ENCODE data around the gene COL5A1. TPM values are rescaled to one million over a fixed set of nuclear protein-coding genes. Genes with fewer than 3 reads are reported as not detected.

COL5A1 gene
- polyA plus RNA-seq, 3 donors: 0.01 TPM; not detected in 2

DNA sequence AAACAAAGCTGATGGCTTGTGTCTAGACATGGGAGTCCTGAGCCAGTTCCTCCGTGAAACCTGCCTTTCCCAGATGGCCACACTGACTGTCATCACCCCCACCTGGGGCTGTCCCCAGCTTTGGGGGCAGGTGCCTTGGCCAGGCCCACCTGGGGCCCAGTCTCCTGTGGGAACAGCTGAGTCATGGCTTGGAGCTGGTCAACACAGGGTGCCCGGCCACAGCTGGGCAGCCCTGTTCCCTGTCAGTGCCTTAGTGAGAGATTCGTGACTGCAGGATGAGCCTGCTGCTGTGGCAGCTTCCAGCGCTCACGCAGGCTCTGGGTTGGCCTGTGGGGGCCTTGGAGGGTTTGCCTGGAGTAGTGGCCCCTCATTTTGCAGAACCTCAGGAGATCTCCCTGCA is 56.5 kb downstream of the COL5A1 start:
- no peak overlapping the region for H3K27ac Mint-ChIP-seq
- H3K36me3 Mint-ChIP-seq: no peaks in the 10 kb centered on the region
- Histone ChIP-seq H3K4me2 (replicated peaks; ENCODE audit: extremely low read depth, low read length, poor library complexity, severe bottlenecking) (no peak overlapping the region), H3K9me3 (replicated peaks in 1 of 2; ENCODE audit: control insufficient read depth in 1 of 2, insufficient read depth in 1 of 2, low read length in 2 of 2) (no peaks in the 10 kb centered on the region), H3K27ac (ENCODE audit: low read depth in 1 of 2, low read length in 2 of 2) (no peak overlapping the region), H3K27me3 (ENCODE audit: control insufficient read depth in 2 of 2, insufficient read depth in 2 of 2, low read length in 2 of 2) (no peaks in the 10 kb centered on the region), H3K36me3 (replicated peaks in 1 of 2; ENCODE audit: control insufficient read depth in 1 of 2, insufficient read depth in 2 of 2, low read length in 2 of 2) (no peaks in the 10 kb centered on the region), H3K4me1 (ENCODE audit: control insufficient read depth in 1 of 2, insufficient read depth in 2 of 2, low read length in 2 of 2) (no peaks in the 10 kb centered on the region), H3K79me2 (ENCODE audit: insufficient read depth, low read length) (no peaks in the 10 kb centered on the region), H4K20me1 (ENCODE audit: insufficient read depth, low read length) (no peaks in the 10 kb centered on the region), H3K4me3 (replicated peaks in 1 of 3; ENCODE audit: low read depth in 2 of 3, low read length in 3 of 3) (no peak overlapping the region), H2AFZ (ENCODE audit: insufficient read depth, low read depth, low read length, poor library complexity, severe bottlenecking) (no peak overlapping the region), H3K9ac (ENCODE audit: insufficient read depth, low read length, poor library complexity, severe bottlenecking) (no peak overlapping the region)
- peaks cover 3 to 18% (median 12%) of the 10 kb centered on the region in 3 donors for H3K27me3 Mint-ChIP-seq (ENCODE audit: low read depth in 3 of 3)
- TF ChIP-seq, protein P1, sequence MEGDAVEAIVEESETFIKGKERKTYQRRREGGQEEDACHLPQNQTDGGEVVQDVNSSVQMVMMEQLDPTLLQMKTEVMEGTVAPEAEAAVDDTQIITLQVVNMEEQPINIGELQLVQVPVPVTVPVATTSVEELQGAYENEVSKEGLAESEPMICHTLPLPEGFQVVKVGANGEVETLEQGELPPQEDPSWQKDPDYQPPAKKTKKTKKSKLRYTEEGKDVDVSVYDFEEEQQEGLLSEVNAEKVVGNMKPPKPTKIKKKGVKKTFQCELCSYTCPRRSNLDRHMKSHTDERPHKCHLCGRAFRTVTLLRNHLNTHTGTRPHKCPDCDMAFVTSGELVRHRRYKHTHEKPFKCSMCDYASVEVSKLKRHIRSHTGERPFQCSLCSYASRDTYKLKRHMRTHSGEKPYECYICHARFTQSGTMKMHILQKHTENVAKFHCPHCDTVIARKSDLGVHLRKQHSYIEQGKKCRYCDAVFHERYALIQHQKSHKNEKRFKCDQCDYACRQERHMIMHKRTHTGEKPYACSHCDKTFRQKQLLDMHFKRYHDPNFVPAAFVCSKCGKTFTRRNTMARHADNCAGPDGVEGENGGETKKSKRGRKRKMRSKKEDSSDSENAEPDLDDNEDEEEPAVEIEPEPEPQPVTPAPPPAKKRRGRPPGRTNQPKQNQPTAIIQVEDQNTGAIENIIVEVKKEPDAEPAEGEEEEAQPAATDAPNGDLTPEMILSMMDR (IDR thresholded peaks at IDR 0.05): no peak
- no peak overlapping the region for H3K4me3 Mint-ChIP-seq
- no peak for DNase-seq
- no peaks in the 10 kb centered on the region for H3K4me1 Mint-ChIP-seq
- H3K9me3 Mint-ChIP-seq: no peaks in the 10 kb centered on the region
- intact Hi-C loops (cut with micrococcal nuclease): loop anchor here (2.0 to 5.0 kb wide), 5 partner anchors 284 to 714 kb away; no protein-coding TSS in a partner anchor
- 88% methylated on average over 4 of the region's 5 CpGs for WGBS (ENCODE audit: insufficient coverage)

DNA sequence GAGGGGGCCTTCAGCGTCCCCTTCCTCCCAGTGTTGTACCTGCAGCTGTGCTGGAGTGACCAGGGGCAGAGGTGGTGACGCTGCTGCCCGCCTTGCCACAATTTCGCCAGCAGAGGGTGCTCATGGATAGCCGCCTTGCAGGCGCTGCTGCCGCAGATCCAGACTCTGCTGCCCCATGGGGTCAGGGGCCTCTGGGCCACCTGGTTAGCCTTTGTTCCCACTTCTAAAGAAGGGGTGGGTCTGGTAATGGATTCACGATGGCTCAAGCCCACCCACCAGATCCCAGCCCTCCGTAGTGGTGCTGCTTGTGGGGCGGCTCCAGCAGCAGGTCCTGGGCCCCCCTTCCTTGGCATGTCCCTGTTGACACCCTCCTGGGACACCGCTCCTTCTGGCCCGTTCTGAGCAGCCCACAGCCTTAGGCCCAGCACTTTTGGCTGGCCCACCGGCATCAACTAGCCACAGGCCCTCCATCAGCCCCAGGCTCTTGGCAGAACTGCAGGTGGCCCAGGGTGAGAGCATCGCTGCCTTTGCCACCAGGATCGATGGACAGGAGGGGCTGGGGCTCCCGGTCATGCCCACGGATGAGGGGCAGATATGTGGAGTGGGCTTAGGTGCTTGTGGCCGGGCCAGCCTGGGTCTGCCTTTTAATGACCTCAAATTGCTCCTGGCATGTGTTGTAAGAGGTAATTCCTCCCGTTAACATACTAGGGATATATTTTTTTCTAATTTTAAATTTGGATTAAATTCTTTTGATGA is 57.2 kb downstream of the COL5A1 start:
- WGBS (ENCODE audit: insufficient coverage): 45% methylated on average over 14 of the region's 19 CpGs
- H3K4me1 ChIP-seq (ENCODE audit: control insufficient read depth in 1 of 2, insufficient read depth in 2 of 2, low read length in 2 of 2): no peaks in the 10 kb centered on the region
- no peak overlapping the region for H3K27ac Mint-ChIP-seq
- no peaks in the 10 kb centered on the region for H3K9me3 Mint-ChIP-seq
- H3K36me3 ChIP-seq (replicated peaks in 1 of 2; ENCODE audit: control insufficient read depth in 1 of 2, insufficient read depth in 2 of 2, low read length in 2 of 2): no peaks in the 10 kb centered on the region
- DNase-seq: peak; percentile 26 to 57 (median 49)
- H3K79me2 ChIP-seq (ENCODE audit: insufficient read depth, low read length): no peaks in the 10 kb centered on the region
- no peak overlapping the region for H3K9ac ChIP-seq (ENCODE audit: insufficient read depth, low read length, poor library complexity, severe bottlenecking)
- H3K27me3 Mint-ChIP-seq (ENCODE audit: low read depth in 3 of 3): peaks cover 2 to 15% (median 7%) of the 10 kb centered on the region in 3 donors
- H3K4me1 Mint-ChIP-seq: no peaks in the 10 kb centered on the region
- no peaks in the 10 kb centered on the region for H4K20me1 ChIP-seq (ENCODE audit: insufficient read depth, low read length)
- no peak overlapping the region for H3K4me2 ChIP-seq (replicated peaks; ENCODE audit: extremely low read depth, low read length, poor library complexity, severe bottlenecking)
- H3K27me3 ChIP-seq (ENCODE audit: control insufficient read depth in 2 of 2, insufficient read depth in 2 of 2, low read length in 2 of 2): no peaks in the 10 kb centered on the region
- no peaks in the 10 kb centered on the region for H3K9me3 ChIP-seq (replicated peaks in 1 of 2; ENCODE audit: control insufficient read depth in 1 of 2, insufficient read depth in 1 of 2, low read length in 2 of 2)
- H2AFZ ChIP-seq (ENCODE audit: insufficient read depth, low read depth, low read length, poor library complexity, severe bottlenecking): no peak overlapping the region
- no peak overlapping the region for H3K4me3 ChIP-seq (replicated peaks in 1 of 3; ENCODE audit: low read depth in 2 of 3, low read length in 3 of 3)
- no peak overlapping the region for H3K4me3 Mint-ChIP-seq
- TF ChIP-seq, protein P1 (IDR thresholded peaks at IDR 0.05): peak; percentile 91
- no peaks in the 10 kb centered on the region for H3K36me3 Mint-ChIP-seq
- intact Hi-C loops (cut with micrococcal nuclease): loop anchor here (2.0 to 5.0 kb wide), 5 partner anchors 284 to 714 kb away; no protein-coding TSS in a partner anchor
- H3K27ac ChIP-seq (ENCODE audit: low read depth in 1 of 2, low read length in 2 of 2): no peak overlapping the region

All from CD14-positive monocyte (primary cell).